HAP-1 (cell line): ENCODE measurements around the gene PLCB1.
"Not testable (repeated sequence)": the region's sequence is repeated elsewhere in the genome, so short reads cannot be mapped to it uniquely, and the experiment has no call there.

Experiments used
- DNase-seq, 2 experiments: peaks; one replicate each; pipeline ENCODE4 v3.0.0-alpha.2; 2016 to 2020; ENCODE audit warnings: low spot score in 2 of 2
- H3K27me3 ChIP-seq: fragments of 250-450 bp; sonication (Bioruptor Pico); 2 replicates; pipeline ENCODE4 v1.5.1; 2020; ENCODE audit warnings: low read depth, mild to moderate bottlenecking, moderate library complexity
- H3K36me3 ChIP-seq: fragments of 250-450 bp; sonication (Bioruptor Pico); replicated peaks from 2 replicates; pipeline ENCODE4 v1.5.1; 2020; ENCODE audit warnings: mild to moderate bottlenecking
- H3K4me1 ChIP-seq: fragments of 250-450 bp; sonication (Bioruptor Pico); 2 replicates; pipeline ENCODE4 v1.5.1; 2020; ENCODE audit warnings: mild to moderate bottlenecking
- H3K4me3 ChIP-seq: fragments of 250-450 bp; sonication (Bioruptor Pico); 2 replicates; pipeline ENCODE4 v1.5.1; 2020; ENCODE audit warnings: mild to moderate bottlenecking, moderate library complexity
- H3K9me3 ChIP-seq: fragments of 250-450 bp; sonication (Bioruptor Pico); 2 replicates; pipeline ENCODE4 v1.5.1; 2020; ENCODE audit warnings: mild to moderate bottlenecking, moderate library complexity
- in situ Hi-C: fragments of 300-500 bp; cut with MboI; formaldehyde crosslinking; loops from 3 replicates; pipeline ENCODE4 v1.14.3; 2020; ENCODE audit warnings: low sequenced_read_pairs, inconsistent platforms, mixed read lengths

PLCB1 gene

DNA sequence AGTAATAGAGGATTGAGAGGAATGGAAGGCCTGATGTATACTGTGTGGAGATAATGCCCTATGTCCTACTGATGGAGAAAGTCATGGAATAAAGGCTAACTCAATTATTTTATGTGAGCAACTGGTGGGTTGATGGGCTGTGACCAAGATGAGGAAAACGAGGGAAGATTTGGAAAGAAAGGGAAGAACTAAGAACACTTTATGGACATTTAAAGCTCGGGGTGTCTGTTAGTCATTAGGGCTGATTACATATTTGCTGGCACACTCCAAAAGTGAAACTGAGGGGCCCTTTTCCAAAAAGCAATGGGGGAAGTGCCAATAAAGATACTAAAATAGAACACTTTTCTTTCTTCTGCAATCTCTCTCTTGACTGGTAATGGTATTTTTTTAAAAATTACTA lies 439.5 kb downstream of the PLCB1 start:
- Histone ChIP-seq H3K4me1 (peaks cover 4% of the 10 kb centered on the region; the same call in 1 of the 2 replicates), H3K9me3 (no peaks in the 10 kb centered on the region), H3K27me3 (no peaks in the 10 kb centered on the region), H3K36me3 (no peaks in the 10 kb centered on the region), H3K4me3 (no peak overlapping the region)
- in situ Hi-C loops = no loop called here
- DNase-seq = no peak

GRCh38 chr20:8573686-8574085 lies 441.6 kb downstream of the PLCB1 start:
- Histone ChIP-seq H3K36me3 (no peaks in the 10 kb centered on the region), H3K27me3 (no peaks in the 10 kb centered on the region), H3K4me1 (peaks cover 4% of the 10 kb centered on the region; the same call in 1 of the 2 replicates), H3K4me3 (no peak overlapping the region), H3K9me3 (no peaks in the 10 kb centered on the region)
- peak in 1 of 2 experiments; percentile 45 for DNase-seq
- in situ Hi-C loops = no loop called here

DNA sequence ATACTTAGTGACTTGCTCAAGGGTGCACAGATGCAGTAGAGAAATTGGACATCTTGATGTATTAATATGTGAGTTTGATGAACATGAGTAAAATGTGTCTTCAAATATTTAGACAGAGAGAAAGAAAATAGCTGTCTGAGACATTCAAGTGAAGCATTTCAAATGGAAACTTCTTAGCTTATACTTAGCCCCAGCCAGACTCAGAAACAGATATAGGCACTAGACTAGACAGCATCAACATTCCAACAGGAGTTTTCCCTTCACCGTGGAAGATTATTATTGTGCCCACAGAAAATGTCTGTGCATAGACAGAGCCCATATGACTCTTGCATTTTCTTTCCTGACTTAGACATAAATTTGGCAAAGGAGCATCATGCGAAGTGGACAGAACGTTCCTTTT lies 443.0 kb downstream of the PLCB1 start:
- H3K27me3 ChIP-seq = no peaks in the 10 kb centered on the region
- no peaks in the 10 kb centered on the region for H3K9me3 ChIP-seq
- in situ Hi-C loops = no loop called here
- no peak for DNase-seq
- peaks cover 4% of the 10 kb centered on the region; the same call in 1 of the 2 replicates for H3K4me1 ChIP-seq
- H3K36me3 ChIP-seq = no peaks in the 10 kb centered on the region
- H3K4me3 ChIP-seq = no peak overlapping the region

- no peak for DNase-seq
- Histone ChIP-seq H3K27me3 (no peaks in the 10 kb centered on the region), H3K9me3 (no peaks in the 10 kb centered on the region), H3K36me3 (no peaks in the 10 kb centered on the region), H3K4me3 (no peak overlapping the region), H3K4me1 (peaks cover 4% of the 10 kb centered on the region; the same call in 1 of the 2 replicates)
- in situ Hi-C loops = no loop called here
Observed at GRCh38 chr20:8578161-8578865, 446.2 kb downstream of the PLCB1 start.

- in situ Hi-C loops = no loop called here
- H3K9me3 ChIP-seq = no peaks in the 10 kb centered on the region
- DNase-seq = no peak
- no peak overlapping the region for H3K4me3 ChIP-seq
- H3K27me3 ChIP-seq = no peaks in the 10 kb centered on the region
- H3K4me1 ChIP-seq = peaks cover 4% of the 10 kb centered on the region; the same call in 1 of the 2 replicates
- no peaks in the 10 kb centered on the region for H3K36me3 ChIP-seq
Observed at GRCh38 chr20:8579035-8579434, 447.0 kb downstream of the PLCB1 start.

DNA sequence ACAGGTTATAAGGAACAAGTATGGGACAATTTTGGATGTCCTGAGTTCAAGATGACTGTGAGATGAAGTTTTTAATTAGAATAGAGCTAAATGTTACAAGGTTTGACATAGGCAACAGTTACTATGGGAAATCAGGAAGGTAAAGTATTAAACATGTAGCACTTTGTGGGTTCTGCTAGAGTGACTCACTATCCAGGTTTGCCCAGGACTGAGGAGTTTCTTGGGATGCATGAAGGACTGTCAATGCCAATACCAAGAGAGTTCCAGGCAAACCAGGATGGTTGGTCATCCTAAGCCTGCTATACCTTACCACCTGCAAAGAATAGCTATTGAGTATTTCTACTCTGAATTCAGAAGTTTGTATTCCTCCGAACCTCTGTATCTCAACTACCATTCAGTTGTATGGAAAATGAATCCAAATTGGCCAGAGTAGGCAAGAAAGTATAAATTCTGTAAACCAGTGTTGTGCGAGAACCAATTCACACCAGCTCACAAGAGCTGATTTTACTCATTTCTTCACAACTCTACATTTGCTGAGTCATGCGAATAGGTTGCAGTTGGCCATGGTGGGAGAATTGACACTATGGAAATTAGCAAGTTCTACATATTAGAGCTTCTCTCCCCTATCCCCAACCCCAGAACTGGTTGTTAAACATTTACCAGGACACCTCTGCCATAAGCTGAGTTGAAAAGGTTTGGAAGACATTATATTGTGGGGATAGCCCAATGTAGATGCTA lies 449.5 kb downstream of the PLCB1 start:
- no peaks in the 10 kb centered on the region for H3K4me1 ChIP-seq
- no peak overlapping the region for H3K4me3 ChIP-seq
- no peaks in the 10 kb centered on the region for H3K36me3 ChIP-seq
- DNase-seq = no peak
- in situ Hi-C loops = no loop called here
- no peaks in the 10 kb centered on the region for H3K9me3 ChIP-seq
- H3K27me3 ChIP-seq = no peaks in the 10 kb centered on the region

DNA sequence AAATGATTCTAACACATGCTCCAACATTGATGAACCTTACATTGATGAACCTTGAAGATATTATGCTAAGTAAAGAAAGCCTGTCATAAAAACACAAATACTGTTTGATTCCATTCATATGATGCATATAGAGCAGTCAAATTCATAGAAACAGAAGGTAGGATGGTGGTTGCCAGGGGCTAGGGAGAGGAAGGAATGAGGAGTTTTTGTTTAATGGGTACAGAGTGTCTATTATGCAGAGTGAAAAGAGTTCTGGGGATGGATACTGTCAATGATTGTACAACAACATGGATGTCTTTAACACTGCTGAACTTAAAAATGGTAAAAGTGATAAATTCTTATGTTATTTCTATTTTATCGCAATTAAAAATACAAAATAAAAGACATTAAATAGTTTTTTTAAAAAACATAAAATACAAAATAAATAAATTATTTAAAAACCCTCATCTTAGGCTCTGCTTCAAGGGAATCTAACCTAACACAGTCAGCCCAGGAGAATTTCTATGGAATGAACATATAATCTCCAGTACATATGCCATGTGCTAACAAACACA lies 451.0 kb downstream of the PLCB1 start:
- H3K27me3 ChIP-seq = no peaks in the 10 kb centered on the region
- in situ Hi-C loops = no loop called here
- no peak overlapping the region for H3K4me3 ChIP-seq
- H3K9me3 ChIP-seq = no peaks in the 10 kb centered on the region
- no peaks in the 10 kb centered on the region for H3K4me1 ChIP-seq
- no peaks in the 10 kb centered on the region for H3K36me3 ChIP-seq
- DNase-seq = no peak

GRCh38 chr20:8583566-8584043 lies 451.5 kb downstream of the PLCB1 start:
- H3K4me1 ChIP-seq = no peaks in the 10 kb centered on the region
- no peaks in the 10 kb centered on the region for H3K27me3 ChIP-seq
- no peak for DNase-seq
- in situ Hi-C loops = no loop called here
- H3K36me3 ChIP-seq = no peaks in the 10 kb centered on the region
- no peaks in the 10 kb centered on the region for H3K9me3 ChIP-seq
- H3K4me3 ChIP-seq = no peak overlapping the region

- H3K4me3 ChIP-seq = no peak overlapping the region
- no peaks in the 10 kb centered on the region for H3K36me3 ChIP-seq
- no peaks in the 10 kb centered on the region for H3K9me3 ChIP-seq
- H3K4me1 ChIP-seq = no peaks in the 10 kb centered on the region
- DNase-seq = no peak
- in situ Hi-C loops = no loop called here
- no peaks in the 10 kb centered on the region for H3K27me3 ChIP-seq
Observed at GRCh38 chr20:8587251-8587650, 455.2 kb downstream of the PLCB1 start.

DNA sequence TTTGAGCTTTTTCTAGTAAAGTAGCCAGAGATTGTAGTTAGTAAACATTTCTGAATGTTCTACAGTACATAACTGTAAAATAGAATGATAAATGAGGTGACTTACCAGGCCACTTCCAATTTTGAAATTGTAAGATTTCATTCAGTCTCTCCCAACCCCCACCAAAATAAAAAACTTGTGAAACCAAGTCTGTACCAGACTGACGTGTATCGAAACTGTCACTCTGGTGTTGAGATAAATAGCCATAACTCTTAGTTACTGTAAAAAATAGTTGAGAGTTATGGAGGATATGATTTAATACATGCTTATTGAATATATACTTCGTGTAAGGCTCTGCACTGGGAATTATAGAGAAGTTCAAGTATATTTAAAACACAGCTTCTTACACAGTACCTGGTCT lies 455.7 kb downstream of the PLCB1 start:
- Histone ChIP-seq H3K4me3 (no peak overlapping the region), H3K27me3 (no peaks in the 10 kb centered on the region), H3K36me3 (no peaks in the 10 kb centered on the region), H3K4me1 (no peaks in the 10 kb centered on the region), H3K9me3 (no peaks in the 10 kb centered on the region)
- DNase-seq = no peak
- in situ Hi-C loops = no loop called here

- Histone ChIP-seq H3K4me1 (no peaks in the 10 kb centered on the region), H3K9me3 (no peaks in the 10 kb centered on the region), H3K4me3 (no peak overlapping the region), H3K36me3 (no peaks in the 10 kb centered on the region), H3K27me3 (no peaks in the 10 kb centered on the region)
- in situ Hi-C loops = no loop called here
- no peak for DNase-seq
Observed at GRCh38 chr20:8589956-8590355, 457.9 kb downstream of the PLCB1 start.

- DNase-seq, H3K36me3 ChIP-seq, H3K4me1 ChIP-seq, H3K9me3 ChIP-seq, in situ Hi-C loops, H3K27me3 ChIP-seq, H3K4me3 ChIP-seq: not testable (repeated sequence)
Observed at GRCh38 chr20:8600910-8601541, 469.0 kb downstream of the PLCB1 start.

DNA sequence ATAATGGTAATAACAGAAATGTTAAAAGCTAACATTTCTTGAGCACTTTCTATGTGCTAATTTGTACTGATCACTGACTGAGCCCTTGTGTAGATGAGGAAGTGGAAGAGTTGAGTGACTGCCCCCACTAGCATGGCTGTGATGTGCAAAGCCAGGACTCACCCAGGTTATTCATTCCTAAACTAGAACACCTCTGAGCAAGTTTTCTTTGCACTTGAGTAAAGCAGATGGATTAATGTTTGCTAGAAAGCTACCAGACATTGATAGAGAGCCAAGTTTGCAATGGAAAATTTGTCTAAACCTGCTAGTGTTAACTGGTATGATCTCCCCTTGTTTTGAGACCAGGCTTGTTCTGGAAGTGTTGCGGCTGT lies 469.5 kb downstream of the PLCB1 start:
- no peak for DNase-seq
- no peak overlapping the region for H3K4me3 ChIP-seq
- no peaks in the 10 kb centered on the region for H3K9me3 ChIP-seq
- no peaks in the 10 kb centered on the region for H3K27me3 ChIP-seq
- peaks cover 6% of the 10 kb centered on the region for H3K4me1 ChIP-seq
- in situ Hi-C loops = no loop called here
- no peaks in the 10 kb centered on the region for H3K36me3 ChIP-seq
